ENCODE results near the gene FAM81A. TPM values are rescaled to one million over a fixed set of nuclear protein-coding genes. Genes with fewer than 3 reads are reported as not detected.

The FAM81A gene
- total RNA-seq, 4 donors from 2014 or later: 0.27 to 14.3 (median 2.4) TPM

DNA sequence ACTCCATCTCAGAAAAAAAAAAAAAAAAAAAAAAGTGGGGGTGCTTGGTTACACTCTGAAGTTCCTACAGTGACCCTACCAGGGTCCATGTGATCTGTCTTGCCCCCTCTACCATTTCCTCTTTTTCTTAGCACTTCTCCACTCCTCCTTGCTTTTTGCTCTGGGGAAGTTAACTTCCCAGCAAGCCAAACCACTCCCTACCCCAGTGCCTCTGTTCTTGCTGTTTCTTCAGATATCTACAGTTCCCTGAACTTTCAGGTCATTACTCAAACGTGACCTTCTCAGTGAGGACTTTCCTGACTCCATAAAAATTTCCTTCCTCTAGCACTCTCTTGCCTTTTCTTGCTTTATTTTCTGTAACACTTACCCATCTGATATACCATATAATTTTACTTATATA lies 112.5 kb downstream of the FAM81A start:
- DNase-seq: no peak
- Histone ChIP-seq H3K4me3 (replicated peaks in 1 of 3) (no peak overlapping the region), H3K36me3 (no peaks in the 10 kb centered on the region), H3K4me1 (no peaks in the 10 kb centered on the region), H3K9me3 (no peaks in the 10 kb centered on the region), H3K27ac (no peak overlapping the region), H3K27me3 (no peaks in the 10 kb centered on the region)
- intact Hi-C loops (cut with DNase I): no loop called here
- no peak for TF ChIP-seq POLR2A (IDR thresholded peaks at IDR 0.05)
- TF ChIP-seq, protein P1, sequence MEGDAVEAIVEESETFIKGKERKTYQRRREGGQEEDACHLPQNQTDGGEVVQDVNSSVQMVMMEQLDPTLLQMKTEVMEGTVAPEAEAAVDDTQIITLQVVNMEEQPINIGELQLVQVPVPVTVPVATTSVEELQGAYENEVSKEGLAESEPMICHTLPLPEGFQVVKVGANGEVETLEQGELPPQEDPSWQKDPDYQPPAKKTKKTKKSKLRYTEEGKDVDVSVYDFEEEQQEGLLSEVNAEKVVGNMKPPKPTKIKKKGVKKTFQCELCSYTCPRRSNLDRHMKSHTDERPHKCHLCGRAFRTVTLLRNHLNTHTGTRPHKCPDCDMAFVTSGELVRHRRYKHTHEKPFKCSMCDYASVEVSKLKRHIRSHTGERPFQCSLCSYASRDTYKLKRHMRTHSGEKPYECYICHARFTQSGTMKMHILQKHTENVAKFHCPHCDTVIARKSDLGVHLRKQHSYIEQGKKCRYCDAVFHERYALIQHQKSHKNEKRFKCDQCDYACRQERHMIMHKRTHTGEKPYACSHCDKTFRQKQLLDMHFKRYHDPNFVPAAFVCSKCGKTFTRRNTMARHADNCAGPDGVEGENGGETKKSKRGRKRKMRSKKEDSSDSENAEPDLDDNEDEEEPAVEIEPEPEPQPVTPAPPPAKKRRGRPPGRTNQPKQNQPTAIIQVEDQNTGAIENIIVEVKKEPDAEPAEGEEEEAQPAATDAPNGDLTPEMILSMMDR (IDR thresholded peaks at IDR 0.05): no peak
- WGBS, 2 donors: 31% methylated on average over 1 of the region's 1 CpG

DNA sequence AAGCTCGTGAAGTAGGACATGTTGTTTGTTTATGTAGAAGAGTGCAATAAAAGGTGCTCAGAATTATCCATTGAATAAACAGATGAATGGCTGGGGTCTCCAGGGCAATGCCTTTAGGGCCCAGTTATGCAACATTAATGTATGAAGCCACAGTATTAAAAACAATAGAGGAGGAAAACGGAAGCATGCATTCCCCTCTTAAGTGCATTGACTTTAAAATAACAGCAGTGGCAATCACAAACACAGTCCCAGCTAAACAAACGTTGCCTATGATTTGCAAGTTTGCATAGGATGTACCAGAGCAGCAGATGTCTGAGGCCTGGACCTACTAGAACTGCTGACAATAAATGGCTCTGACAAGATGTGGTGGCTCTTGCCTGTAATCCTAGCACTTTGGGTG lies 113.0 kb downstream of the FAM81A start:
- no peak overlapping the region for H3K27ac ChIP-seq
- H3K36me3 ChIP-seq: no peaks in the 10 kb centered on the region
- H3K9me3 ChIP-seq: no peaks in the 10 kb centered on the region
- intact Hi-C loops (cut with DNase I): no loop called here
- no peak for TF ChIP-seq POLR2A (IDR thresholded peaks at IDR 0.05)
- TF ChIP-seq, protein P1 (IDR thresholded peaks at IDR 0.05): no peak
- no peak overlapping the region for H3K4me3 ChIP-seq (replicated peaks in 1 of 3)
- DNase-seq: no peak
- 26 to 38% methylated on average over 3 of the region's 3 CpGs for WGBS, 2 donors
- no peaks in the 10 kb centered on the region for H3K27me3 ChIP-seq
- no peaks in the 10 kb centered on the region for H3K4me1 ChIP-seq

DNA sequence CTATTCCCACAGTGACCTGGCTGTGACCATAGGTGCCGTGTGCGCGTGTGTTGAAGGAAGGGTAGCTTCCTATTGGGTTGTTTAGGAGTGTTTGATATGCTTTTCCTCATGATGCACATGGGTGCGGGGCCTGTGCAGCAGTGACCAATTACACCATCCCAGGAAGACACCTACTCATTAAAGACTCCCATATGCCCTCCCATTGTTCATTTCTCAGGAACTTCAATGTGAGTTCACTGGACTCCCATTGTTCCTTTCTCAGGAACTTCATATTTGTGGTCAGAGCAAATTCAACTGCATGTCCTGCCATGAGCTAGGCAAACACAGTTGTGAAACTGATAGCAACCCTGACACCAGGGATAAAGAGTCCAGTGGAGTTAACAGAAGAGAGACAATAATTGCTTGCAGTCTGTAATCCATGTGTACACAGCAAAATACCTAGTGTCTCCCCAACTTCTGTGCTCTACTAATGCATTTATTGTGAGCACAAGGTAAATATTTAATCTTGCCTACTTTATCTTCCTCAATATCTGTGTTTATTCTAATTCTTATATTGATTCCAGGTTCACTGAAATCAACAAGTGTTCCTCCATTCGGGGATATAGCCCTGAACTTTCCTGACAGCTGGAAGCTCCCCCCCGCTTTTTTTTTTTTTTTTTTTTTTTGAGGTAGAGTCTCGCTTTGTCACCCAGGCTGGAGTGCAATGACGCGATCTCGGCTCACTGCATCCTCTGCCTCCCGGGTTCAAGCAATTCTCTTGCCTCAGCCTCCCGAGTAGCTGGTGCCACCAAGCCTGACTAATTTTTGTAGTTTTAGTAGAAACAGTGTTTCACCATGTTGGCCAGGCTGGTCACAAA lies 116.1 kb downstream of the FAM81A start:
- Histone ChIP-seq H3K27me3 (no peaks in the 10 kb centered on the region), H3K36me3 (no peaks in the 10 kb centered on the region), H3K4me1 (no peaks in the 10 kb centered on the region), H3K4me3 (replicated peaks in 1 of 3) (no peak overlapping the region), H3K9me3 (no peaks in the 10 kb centered on the region), H3K27ac (no peak overlapping the region)
- no peak for DNase-seq
- WGBS, 2 donors: 94 to 95% methylated on average over 12 of the region's 12 CpGs
- intact Hi-C loops (cut with DNase I): no loop called here
- TF ChIP-seq, protein P1 (IDR thresholded peaks at IDR 0.05): no peak
- TF ChIP-seq POLR2A (IDR thresholded peaks at IDR 0.05): no peak

DNA sequence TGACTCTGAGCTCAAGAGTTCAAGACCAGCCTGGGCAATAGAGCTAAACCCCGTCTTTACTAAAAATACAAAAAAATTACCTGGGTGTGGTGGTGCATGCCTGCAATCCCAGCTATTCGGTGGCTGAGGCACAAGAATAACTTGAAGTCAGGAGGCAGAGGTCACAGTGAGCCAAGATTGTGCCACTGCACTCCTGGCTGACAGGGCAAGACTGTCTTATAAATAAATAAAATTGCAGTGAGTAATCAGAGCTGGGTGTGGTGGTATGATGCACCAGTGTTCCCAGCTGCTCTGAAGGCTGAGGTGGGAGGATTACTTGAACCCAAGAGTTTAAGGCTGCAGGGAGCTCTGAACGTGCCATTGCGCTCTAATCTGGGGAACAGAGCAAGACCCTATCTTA lies 117.7 kb downstream of the FAM81A start:
- 76 to 83% methylated on average over 4 of the region's 4 CpGs for WGBS, 2 donors
- H3K4me3 ChIP-seq (replicated peaks in 1 of 3): no peak overlapping the region
- no peaks in the 10 kb centered on the region for H3K4me1 ChIP-seq
- no peak for DNase-seq
- no peak for TF ChIP-seq POLR2A (IDR thresholded peaks at IDR 0.05)
- TF ChIP-seq, protein P1 (IDR thresholded peaks at IDR 0.05): no peak
- H3K27me3 ChIP-seq: no peaks in the 10 kb centered on the region
- H3K9me3 ChIP-seq: no peaks in the 10 kb centered on the region
- H3K27ac ChIP-seq: no peak overlapping the region
- intact Hi-C loops (cut with DNase I): no loop called here
- H3K36me3 ChIP-seq: no peaks in the 10 kb centered on the region

DNA sequence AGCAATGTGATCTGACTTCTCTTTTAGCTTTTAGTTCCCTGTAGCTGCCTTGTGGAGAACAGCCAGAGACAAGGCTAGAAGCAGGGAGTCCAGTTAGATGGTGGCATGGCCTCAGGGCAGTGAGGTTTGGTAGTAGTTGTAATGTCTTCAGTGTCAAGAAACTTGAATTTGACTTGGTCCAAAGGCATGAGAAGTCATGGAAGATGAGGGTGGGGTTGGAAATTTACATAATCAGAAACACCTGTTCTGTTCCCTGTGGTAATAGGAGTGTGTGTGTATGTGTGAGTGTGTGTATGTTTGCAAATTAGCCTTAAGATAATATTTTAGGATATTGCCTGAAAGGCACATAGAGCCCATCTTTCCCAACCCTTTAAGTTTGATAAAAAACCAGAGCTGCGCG lies 118.4 kb downstream of the FAM81A start:
- 97 to 100% methylated on average over 2 of the region's 2 CpGs for WGBS, 2 donors
- no peaks in the 10 kb centered on the region for H3K36me3 ChIP-seq
- no peaks in the 10 kb centered on the region for H3K9me3 ChIP-seq
- no peaks in the 10 kb centered on the region for H3K4me1 ChIP-seq
- TF ChIP-seq, protein P1 (IDR thresholded peaks at IDR 0.05): no peak
- TF ChIP-seq POLR2A (IDR thresholded peaks at IDR 0.05): no peak
- H3K27ac ChIP-seq: no peak overlapping the region
- no peak overlapping the region for H3K4me3 ChIP-seq (replicated peaks in 1 of 3)
- DNase-seq: no peak
- intact Hi-C loops (cut with DNase I): no loop called here
- no peaks in the 10 kb centered on the region for H3K27me3 ChIP-seq

All from thyroid gland (tissue), 4 donors.